Endothelial cell of umbilical vein (primary cell): Measurements from ENCODE around the gene ACSBG1.

Experiments used
- EZH2 ChIP-seq: IDR thresholded peaks from 2 replicates; pipeline ENCODE4 v1.6.1; 2012; ENCODE audit warnings: borderline replicate concordance, low read depth, mild to moderate bottlenecking, moderate library complexity, low read length, inconsistent platforms; ENCODE audit not compliant: severe bottlenecking
- TF ChIP-seq, protein P1 (sequence below), 2 donors: IDR thresholded peaks; 1 replicate in 1 of 2; 2 replicates in 1 of 2; pipeline ENCODE4 v1.5.1; 2011; ENCODE audit warnings: low read length in 2 of 2, mild to moderate bottlenecking in 2 of 2, moderate library complexity in 2 of 2, control low read depth in 1 of 2, inconsistent platforms in 1 of 2, low read depth in 1 of 2; ENCODE audit not compliant: insufficient read depth in 1 of 2; ENCODE audit errors: extremely low read depth in 1 of 2

DNA sequence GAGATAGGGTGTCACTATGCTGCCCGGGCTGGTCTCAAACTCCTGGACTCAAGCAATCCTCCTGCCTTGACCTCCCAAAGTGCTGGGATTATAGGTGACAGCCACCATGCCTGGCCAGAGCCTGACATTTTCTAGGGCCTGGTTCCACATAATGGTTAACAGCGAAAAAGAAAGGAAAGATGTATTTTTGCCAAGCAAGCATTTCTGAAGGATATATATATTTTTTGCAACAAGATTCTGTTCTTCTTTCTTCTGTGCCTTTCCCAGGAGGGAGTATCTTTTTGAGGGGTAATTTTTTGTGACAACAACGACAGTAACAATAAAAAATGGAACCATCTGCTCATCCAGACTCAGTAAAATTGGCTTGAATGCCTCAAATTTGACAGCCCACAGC lies 21.7 kb upstream of the ACSBG1 start:
- no peak for TF ChIP-seq EZH2
- TF ChIP-seq, protein P1, sequence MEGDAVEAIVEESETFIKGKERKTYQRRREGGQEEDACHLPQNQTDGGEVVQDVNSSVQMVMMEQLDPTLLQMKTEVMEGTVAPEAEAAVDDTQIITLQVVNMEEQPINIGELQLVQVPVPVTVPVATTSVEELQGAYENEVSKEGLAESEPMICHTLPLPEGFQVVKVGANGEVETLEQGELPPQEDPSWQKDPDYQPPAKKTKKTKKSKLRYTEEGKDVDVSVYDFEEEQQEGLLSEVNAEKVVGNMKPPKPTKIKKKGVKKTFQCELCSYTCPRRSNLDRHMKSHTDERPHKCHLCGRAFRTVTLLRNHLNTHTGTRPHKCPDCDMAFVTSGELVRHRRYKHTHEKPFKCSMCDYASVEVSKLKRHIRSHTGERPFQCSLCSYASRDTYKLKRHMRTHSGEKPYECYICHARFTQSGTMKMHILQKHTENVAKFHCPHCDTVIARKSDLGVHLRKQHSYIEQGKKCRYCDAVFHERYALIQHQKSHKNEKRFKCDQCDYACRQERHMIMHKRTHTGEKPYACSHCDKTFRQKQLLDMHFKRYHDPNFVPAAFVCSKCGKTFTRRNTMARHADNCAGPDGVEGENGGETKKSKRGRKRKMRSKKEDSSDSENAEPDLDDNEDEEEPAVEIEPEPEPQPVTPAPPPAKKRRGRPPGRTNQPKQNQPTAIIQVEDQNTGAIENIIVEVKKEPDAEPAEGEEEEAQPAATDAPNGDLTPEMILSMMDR (IDR thresholded peaks at IDR 0.05; ENCODE audit: extremely low read depth in 1 of 2, insufficient read depth in 1 of 2, low read depth in 1 of 2, low read length in 2 of 2), result no peak
